Effector memory CD8-positive, alpha-beta T cell (primary cell): ENCODE data around the gene RIPOR2.
"Not testable (repeated sequence)": the region's sequence is repeated elsewhere in the genome, so short reads cannot be mapped to it uniquely, and the experiment has no call there.

Experiments used
- ATAC-seq: fragments of 150-1000 bp; cut with Tn5 transposase; replicated peaks from 2 replicates; pipeline ENCODE4 v1.10.0; 2021; ENCODE audit warnings: mild to moderate bottlenecking, moderate library complexity
- DNase-seq, 3 experiments: peaks; one replicate each; pipeline ENCODE4 v3.0.0; 2021
- H3K27ac Mint-ChIP-seq, 2 donors: one replicate each; pipeline ENCODE4 v1.8.0; 2022; ENCODE audit warnings: mild to moderate bottlenecking in 2 of 2, mixed read lengths in 2 of 2, moderate library complexity in 2 of 2
- H3K27me3 Mint-ChIP-seq, 2 donors: one replicate each; pipeline ENCODE4 v1.8.0; 2022; ENCODE audit warnings: mixed read lengths in 2 of 2
- H3K36me3 Mint-ChIP-seq: one replicate; pipeline ENCODE4 v1.8.0; 2022; ENCODE audit warnings: mild to moderate bottlenecking, moderate library complexity, mixed read lengths; ENCODE audit not compliant: insufficient read depth
- H3K4me1 Mint-ChIP-seq, 2 donors: one replicate each; pipeline ENCODE4 v1.8.0; 2022; ENCODE audit warnings: low read depth in 2 of 2, mixed read lengths in 2 of 2
- H3K4me3 Mint-ChIP-seq, 2 donors: one replicate each; pipeline ENCODE4 v1.8.0; 2022; ENCODE audit warnings: mild to moderate bottlenecking in 2 of 2, mixed read lengths in 2 of 2, moderate library complexity in 2 of 2
- H3K9me3 Mint-ChIP-seq, 2 donors: one replicate each; pipeline ENCODE4 v1.8.0; 2022; ENCODE audit warnings: mixed read lengths in 2 of 2

The RIPOR2 gene

DNA sequence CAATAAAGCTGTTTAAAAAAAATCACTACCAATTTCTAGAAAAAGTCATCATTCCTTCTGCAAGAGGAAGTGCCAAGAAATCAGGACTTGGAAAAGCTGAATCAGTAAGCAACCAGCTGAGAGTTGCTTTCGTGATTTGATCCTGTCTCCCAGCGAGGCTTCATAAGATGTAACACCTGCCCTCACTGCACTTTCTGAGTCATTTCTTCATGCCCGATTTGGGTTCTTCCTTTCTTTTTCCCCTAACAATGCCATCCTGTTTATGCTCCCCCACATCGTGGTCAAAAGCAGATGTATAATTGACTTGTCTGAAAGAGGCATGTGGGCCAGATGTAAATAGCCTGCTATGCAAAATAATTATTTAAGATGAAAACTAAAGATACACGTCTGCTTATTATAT is 52.1 kb downstream of the RIPOR2 start:
- H3K4me3 Mint-ChIP-seq: peak overlapping the region; percentile 12 to 46
- H3K27me3 Mint-ChIP-seq: no peaks in the 10 kb centered on the region
- peaks cover 64 to 83% of the 10 kb centered on the region in 2 donors for H3K4me1 Mint-ChIP-seq
- DNase-seq: no peak
- H3K36me3 Mint-ChIP-seq: peaks cover 53% of the 10 kb centered on the region
- peak overlapping the region; percentile 84 to 90 for H3K27ac Mint-ChIP-seq
- ATAC-seq: peak; percentile 56
- no peaks in the 10 kb centered on the region for H3K9me3 Mint-ChIP-seq

DNA sequence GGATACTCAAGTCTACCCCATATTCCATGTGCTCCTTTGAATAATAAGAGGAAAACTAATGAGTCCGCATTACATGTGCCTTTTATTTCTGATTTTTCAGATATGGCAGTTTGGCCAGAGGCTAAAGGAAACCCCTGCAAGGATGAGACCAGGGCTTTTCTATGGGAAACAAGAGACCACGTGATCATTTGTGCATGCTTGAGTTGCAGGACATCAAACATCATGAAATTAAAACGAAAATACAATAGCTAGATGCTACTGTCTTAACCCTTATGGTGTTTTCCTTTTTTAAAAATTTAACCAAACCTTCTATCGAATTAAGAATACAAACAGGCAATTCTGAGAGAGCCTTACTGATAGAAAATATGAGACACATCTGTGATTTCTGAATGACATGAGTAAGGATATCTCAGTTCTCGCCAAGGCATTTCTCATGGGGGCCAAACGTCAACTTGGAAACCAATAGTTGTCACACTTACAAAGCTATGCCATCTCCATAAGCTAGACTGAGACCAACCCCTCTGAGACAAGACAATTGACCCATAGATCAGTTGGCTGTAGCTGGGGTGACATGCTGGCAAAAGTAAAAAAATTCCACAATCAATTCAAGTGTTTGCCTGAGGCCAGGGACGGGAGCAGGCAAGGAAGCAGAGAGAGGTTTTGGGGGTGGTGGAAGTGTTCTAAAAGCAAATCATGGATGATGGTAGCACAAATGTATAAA is 52.8 kb downstream of the RIPOR2 start:
- no peaks in the 10 kb centered on the region for H3K27me3 Mint-ChIP-seq
- ATAC-seq: no peak
- H3K27ac Mint-ChIP-seq: peak overlapping the region; percentile 84 to 90
- H3K36me3 Mint-ChIP-seq: peaks cover 56% of the 10 kb centered on the region
- H3K4me1 Mint-ChIP-seq: peaks cover 64 to 83% of the 10 kb centered on the region in 2 donors
- H3K9me3 Mint-ChIP-seq: peaks cover 0 to under 1% of the 10 kb centered on the region in 2 donors
- no peak for DNase-seq
- H3K4me3 Mint-ChIP-seq: peak overlapping the region; percentile 15 to 46

DNA sequence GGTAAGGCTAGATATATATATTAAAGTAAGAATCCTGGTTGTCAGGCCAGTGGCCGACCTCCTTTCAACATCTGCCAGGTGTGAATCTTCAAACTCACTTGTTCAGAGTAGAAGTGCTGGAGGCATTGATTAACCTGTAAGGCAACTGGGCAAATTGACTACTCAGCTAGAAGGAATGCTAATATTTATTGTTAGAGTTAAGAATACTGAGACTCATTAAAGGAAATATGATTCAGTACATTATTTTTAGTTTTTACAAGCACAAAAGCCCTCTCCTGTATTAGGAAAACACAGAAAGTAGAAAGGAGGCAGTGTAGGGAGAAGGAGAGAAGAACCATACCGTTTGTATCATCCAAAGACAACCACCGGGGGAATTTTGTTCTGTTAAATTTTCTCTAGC is 53.5 kb downstream of the RIPOR2 start:
- H3K4me1 Mint-ChIP-seq: peaks cover 66 to 83% of the 10 kb centered on the region in 2 donors
- H3K36me3 Mint-ChIP-seq: peaks cover 62% of the 10 kb centered on the region
- DNase-seq: no peak
- ATAC-seq: no peak
- H3K27me3 Mint-ChIP-seq: no peaks in the 10 kb centered on the region
- peak overlapping the region; percentile 84 to 90 for H3K27ac Mint-ChIP-seq
- H3K4me3 Mint-ChIP-seq: peak overlapping the region; percentile 42 to 46
- peaks cover 0 to 6% of the 10 kb centered on the region in 2 donors for H3K9me3 Mint-ChIP-seq

DNA sequence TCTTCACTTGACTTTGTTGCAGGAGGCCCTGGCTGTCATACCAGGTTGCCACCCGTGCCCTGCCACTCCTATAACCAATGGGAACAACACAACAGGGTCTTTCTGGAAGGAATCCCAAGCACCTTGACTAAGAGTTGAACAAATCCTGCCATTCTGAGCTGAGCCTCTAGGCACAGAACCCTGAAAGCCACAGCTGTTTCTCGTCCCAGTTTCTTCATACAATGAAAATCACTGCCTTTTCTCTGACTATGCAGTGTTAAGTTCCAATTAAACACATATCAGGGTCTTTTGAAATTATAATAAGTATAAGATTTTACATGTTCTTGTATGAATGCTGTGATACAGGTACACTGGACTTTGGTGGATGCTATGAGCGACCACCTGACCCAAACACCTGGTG is 54.4 kb downstream of the RIPOR2 start:
- DNase-seq (no peak), ATAC-seq (no peak)
- H3K4me1 Mint-ChIP-seq: peaks cover 63 to 80% of the 10 kb centered on the region in 2 donors
- H3K27ac Mint-ChIP-seq: peak overlapping the region; percentile 84 to 90
- peak overlapping the region; percentile 42 to 46 for H3K4me3 Mint-ChIP-seq
- no peaks in the 10 kb centered on the region for H3K27me3 Mint-ChIP-seq
- peaks cover 66% of the 10 kb centered on the region for H3K36me3 Mint-ChIP-seq
- H3K9me3 Mint-ChIP-seq: peaks cover 0 to 6% of the 10 kb centered on the region in 2 donors

DNA sequence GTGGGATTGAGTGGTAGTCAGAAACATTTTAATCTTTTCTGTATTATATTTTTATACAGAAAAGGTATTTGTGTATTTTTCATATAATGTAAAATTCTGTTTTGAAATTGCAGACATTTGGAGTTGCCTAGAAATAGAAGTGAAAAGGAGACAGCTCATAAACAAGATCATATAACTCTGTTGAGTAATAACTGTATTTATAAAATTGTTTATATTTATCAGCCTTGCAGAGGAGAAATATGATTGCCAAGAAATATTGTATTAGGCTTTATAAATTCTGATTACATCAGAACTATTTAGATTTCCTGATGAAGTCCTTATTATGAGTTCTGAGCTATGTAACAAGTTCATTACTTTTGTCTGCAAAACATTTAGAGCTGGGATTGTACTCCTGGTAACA is 55.3 kb downstream of the RIPOR2 start:
- H3K36me3 Mint-ChIP-seq: peaks cover 70% of the 10 kb centered on the region
- H3K4me3 Mint-ChIP-seq: no peak overlapping the region
- H3K4me1 Mint-ChIP-seq: peaks cover 62 to 83% of the 10 kb centered on the region in 2 donors
- peak overlapping the region; percentile 84 to 90 for H3K27ac Mint-ChIP-seq
- peaks cover 0 to 6% of the 10 kb centered on the region in 2 donors for H3K9me3 Mint-ChIP-seq
- ATAC-seq (no peak), DNase-seq (no peak)
- H3K27me3 Mint-ChIP-seq: no peaks in the 10 kb centered on the region

DNA sequence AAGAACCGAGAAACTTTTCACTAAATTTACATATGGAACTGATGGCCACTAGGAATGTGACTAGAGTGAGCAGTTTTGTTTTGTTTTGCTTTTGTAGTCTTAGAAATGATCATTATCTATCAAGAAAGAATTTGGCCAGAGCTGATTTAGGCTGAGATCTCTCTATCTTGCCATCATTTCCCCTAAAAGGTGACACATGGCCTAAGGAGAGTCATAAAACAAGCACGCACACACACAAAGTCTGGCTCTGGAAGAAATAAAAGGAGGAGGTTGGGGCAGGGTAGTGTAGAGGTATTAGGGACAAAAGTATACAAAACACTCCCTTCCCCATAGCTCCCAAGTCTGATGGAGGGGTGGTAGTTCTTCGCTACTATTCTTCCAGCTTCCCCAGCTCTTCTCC is 56.4 kb downstream of the RIPOR2 start:
- Mint-ChIP-seq H3K36me3 (peaks cover 76% of the 10 kb centered on the region), H3K27ac (peak overlapping the region; percentile 84 to 90), H3K4me3 (peak overlapping the region in 1 of 2 donors; percentile 54), H3K9me3 (peaks cover 0 to 6% of the 10 kb centered on the region in 2 donors), H3K4me1 (peaks cover 59 to 75% of the 10 kb centered on the region in 2 donors), H3K27me3 (no peaks in the 10 kb centered on the region)
- no peak for DNase-seq
- ATAC-seq: no peak

DNA sequence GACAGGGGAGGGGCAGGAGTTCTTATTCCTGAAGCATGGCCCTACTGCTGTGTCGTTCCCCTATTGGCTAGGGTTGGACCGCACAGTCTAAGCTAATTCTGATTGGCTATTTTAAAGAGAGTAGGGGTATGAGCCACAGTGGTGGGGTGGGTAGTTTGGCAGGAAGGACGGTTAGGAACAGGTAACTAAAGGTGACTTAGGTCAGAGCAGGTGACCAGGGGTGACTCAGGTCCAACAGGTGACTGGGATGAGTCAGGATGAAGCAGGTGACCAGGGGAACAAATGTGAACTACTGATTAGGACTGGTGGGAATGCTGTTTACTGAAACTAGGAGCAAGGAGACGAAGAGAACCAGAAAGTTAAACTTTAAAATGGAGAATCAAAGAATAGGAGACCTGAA is 58.0 kb downstream of the RIPOR2 start:
- H3K27me3 Mint-ChIP-seq, H3K9me3 Mint-ChIP-seq, DNase-seq, ATAC-seq: not testable (repeated sequence)
- Mint-ChIP-seq H3K4me1 (peaks cover 52 to 72% of the 10 kb centered on the region in 2 donors), H3K36me3 (peaks cover 86% of the 10 kb centered on the region), H3K4me3 (peak overlapping the region in 1 of 2 donors; percentile 53), H3K27ac (peak overlapping the region; percentile 78 to 84)

DNA sequence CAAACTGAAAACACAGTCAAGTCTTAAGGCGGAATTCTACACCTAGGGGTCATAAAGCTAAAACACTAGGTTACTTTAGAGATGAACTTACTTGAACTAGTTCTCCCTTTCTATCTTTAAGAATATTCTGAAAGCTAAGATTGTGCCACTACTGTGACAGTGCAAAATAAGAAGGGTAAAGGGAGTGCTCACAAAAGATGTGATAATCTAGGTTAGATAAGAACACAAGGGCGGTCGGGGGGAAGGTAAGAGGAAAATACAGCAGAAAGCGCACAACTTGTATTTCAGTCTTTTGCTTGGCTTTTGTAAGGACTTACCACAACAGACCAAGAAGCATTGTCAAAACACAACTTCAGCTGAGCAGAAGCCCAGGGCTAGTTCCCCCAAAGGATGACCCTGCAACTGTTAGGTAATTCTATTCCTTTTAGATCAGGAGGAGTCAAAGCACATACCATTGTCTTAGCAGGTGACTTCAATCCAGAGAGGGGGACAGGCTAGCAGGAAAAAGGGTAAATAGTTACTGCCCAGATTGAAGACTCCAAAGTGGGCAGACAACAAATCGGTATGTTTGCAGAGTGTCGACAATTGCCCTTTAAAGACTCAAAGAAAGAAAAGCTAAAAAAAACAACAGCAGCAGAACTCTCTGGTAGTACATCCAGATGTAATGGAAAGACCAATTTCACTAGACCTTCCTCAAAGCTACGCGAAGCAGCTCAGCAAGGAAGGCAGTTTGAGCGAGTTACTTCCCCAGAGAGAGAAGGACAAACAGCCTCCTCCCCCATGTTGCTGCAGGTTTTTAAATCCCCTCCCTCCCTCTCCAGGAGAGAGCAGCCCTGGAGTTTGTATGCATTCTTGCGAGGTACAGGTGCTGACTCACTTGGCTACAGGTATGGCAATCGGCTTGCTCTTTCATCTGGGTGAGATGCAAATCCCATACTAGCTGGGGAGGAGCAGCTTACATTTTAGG is 59.0 kb downstream of the RIPOR2 start:
- ATAC-seq (no peak), DNase-seq (no peak)
- Mint-ChIP-seq H3K27me3 (no peaks in the 10 kb centered on the region), H3K4me3 (peak overlapping the region; percentile 14 to 31), H3K36me3 (peaks cover 93% of the 10 kb centered on the region), H3K4me1 (peaks cover 44 to 64% of the 10 kb centered on the region in 2 donors), H3K9me3 (peaks cover 0 to 6% of the 10 kb centered on the region in 2 donors), H3K27ac (peak overlapping the region; percentile 84 to 85)

DNA sequence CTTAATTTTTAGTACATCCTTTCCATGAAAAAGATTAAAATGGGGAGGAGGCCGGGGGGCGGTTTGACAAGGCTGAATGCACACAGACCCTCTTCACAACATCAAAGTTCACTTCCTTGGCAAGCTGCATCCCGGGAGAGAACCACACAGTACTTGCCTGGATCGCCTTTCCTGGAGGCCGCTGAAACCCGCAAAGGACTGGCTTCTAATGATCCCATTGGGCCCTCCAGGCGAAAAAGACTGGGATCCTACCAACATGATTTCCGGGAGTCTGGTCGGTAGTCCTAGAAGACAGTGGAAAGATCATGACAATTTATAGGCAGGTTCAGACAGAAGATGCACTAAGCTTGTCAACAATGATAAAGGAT is 60.2 kb downstream of the RIPOR2 start:
- no peak overlapping the region for H3K4me3 Mint-ChIP-seq
- peak overlapping the region; percentile 84 to 85 for H3K27ac Mint-ChIP-seq
- H3K4me1 Mint-ChIP-seq: peaks cover 37 to 61% of the 10 kb centered on the region in 2 donors

DNA sequence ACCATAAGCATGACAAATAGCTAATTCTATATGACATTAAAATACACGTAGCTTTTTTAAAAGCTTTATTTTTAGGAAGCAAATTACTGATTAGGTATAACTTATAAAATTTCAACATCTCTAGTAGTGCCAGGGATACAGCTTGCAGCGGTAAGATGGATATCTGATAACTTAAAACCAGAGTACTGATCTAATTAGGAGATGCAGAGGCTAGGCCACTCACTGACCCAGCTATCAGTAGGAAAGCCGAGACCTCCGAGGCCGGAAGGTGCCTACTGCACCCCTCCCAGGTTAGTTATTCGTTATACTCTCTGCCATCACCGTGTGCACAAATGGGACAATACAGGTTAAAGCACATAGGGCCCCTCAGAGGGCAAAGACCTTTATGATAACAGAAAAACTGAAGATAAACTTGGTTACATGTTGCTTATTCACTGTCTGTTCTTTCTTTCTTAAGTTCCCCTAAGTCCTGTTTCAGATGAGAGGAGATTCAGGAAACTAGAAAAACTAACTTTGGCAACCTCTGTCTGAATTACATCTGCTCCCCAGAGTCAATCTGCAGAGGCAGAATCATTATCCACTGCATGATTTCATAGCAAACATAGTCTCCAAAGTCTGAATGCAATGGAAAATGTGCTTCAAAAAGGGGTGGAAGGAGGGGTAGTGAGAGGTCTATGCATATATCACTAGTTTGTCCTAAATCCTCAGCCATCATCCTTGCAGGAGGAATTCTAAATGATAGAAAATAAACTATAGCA is 60.8 kb downstream of the RIPOR2 start:
- peak overlapping the region; percentile 84 to 85 for H3K27ac Mint-ChIP-seq
- no peak overlapping the region for H3K4me3 Mint-ChIP-seq
- H3K27me3 Mint-ChIP-seq: no peaks in the 10 kb centered on the region
- no peak for ATAC-seq
- H3K9me3 Mint-ChIP-seq: peaks cover 0 to 6% of the 10 kb centered on the region in 2 donors
- peaks cover 34 to 58% of the 10 kb centered on the region in 2 donors for H3K4me1 Mint-ChIP-seq
- DNase-seq: no peak
- H3K36me3 Mint-ChIP-seq: peaks cover 95% of the 10 kb centered on the region

More for the DNA sequence above, 60.2 kb downstream of the RIPOR2 start:
- peaks cover 0 to 6% of the 10 kb centered on the region in 2 donors for H3K9me3 Mint-ChIP-seq
- no peak for DNase-seq
- no peak for ATAC-seq
- peaks cover 93% of the 10 kb centered on the region for H3K36me3 Mint-ChIP-seq
- H3K27me3 Mint-ChIP-seq: no peaks in the 10 kb centered on the region

DNA sequence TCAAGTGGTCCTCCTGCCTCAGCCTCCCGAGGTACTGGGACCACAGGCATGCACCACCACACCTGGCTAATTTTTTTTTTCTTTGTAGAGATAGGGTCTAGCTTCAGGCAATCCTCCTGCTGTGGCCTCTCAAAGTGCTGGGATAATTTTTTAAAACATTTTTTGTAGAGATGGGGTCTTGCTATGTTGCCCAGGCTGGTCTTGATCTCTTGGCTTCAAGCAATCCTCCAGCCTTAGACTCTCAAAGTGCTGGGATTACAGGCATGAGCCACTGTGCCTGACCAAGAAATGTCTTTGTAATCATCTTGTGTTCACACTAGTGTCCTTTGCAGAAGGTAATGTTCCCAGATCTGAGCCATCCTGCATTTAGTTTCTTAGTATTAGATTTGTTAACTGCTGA is 61.6 kb downstream of the RIPOR2 start:
- Mint-ChIP-seq H3K4me3 (no peak overlapping the region), H3K27me3 (no peaks in the 10 kb centered on the region), H3K4me1 (peaks cover 27 to 50% of the 10 kb centered on the region in 2 donors), H3K27ac (peak overlapping the region; percentile 65 to 83), H3K9me3 (peaks cover 0 to 6% of the 10 kb centered on the region in 2 donors), H3K36me3 (peaks cover 96% of the 10 kb centered on the region)
- DNase-seq (no peak), ATAC-seq (no peak)

DNA sequence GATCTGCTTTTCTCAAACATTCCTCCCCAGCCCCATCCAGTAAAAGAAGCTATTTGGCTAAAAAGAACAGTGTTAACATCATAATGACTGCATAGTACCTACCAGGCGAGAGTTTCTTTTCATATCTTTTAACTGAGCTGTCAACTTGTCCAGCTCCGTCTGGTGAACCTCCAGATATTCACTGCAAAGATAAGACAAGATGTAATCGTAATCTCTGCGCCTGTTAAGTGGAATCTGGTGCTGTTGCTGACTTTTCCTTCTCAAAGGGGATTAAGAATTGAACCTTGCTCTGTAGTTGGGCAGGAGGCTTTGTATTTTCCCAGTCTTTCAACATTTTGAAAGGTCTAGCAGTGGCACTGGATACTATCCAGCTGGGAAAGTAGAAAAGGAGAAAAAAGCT is 63.0 kb downstream of the RIPOR2 start:
- H3K9me3 Mint-ChIP-seq: peaks cover 0 to 3% of the 10 kb centered on the region in 2 donors
- peaks cover 100% of the 10 kb centered on the region for H3K36me3 Mint-ChIP-seq
- H3K27me3 Mint-ChIP-seq: no peaks in the 10 kb centered on the region
- DNase-seq (no peak), ATAC-seq (no peak)
- H3K4me1 Mint-ChIP-seq: peaks cover 28 to 44% of the 10 kb centered on the region in 2 donors
- peak overlapping the region in 1 of 2 donors; percentile 83 for H3K27ac Mint-ChIP-seq
- H3K4me3 Mint-ChIP-seq: no peak overlapping the region

DNA sequence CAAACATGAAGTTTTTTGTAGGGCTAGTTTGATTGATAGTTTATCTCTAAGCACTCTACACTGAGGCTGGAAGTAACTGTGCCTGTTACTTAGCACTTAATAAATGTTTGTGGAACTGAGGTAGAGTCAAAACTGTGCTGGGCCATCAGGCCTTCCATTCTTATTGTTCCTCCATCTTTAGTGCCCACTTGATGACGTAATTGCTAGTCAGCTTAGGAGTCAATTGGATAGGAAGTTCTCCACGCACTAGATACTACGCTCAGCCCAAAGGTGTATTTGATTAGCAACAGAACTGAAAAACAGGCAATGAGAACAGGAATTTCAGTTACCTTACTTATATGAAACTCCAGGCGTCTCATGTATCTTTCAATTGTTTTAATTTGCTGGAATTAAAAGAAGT is 67.0 kb downstream of the RIPOR2 start:
- Mint-ChIP-seq H3K36me3 (peaks cover 99% of the 10 kb centered on the region), H3K9me3 (no peaks in the 10 kb centered on the region), H3K27me3 (no peaks in the 10 kb centered on the region), H3K4me3 (no peak overlapping the region), H3K27ac (peak overlapping the region; percentile 72 to 92), H3K4me1 (peaks cover 15 to 46% of the 10 kb centered on the region in 2 donors)
- DNase-seq: no peak
- no peak for ATAC-seq
